OCI-LY3 (cell line): ENCODE data around the gene SLC39A13.
A peak's percentile ranks its signal among the peaks of the same experiment; 100 is the strongest.

Experiments
- H2AFZ ChIP-seq: fragments of 200-600, 300-600 bp; shearing (Covaris generic); 2 replicates; pipeline ENCODE4 v1.6.0; 2014; ENCODE audit warnings: antibody characterized with exemption, low read depth, low read length
- H3K27ac ChIP-seq: fragments of 200-600, 300-600 bp; sonication (generic); 2 replicates; pipeline ENCODE4 v1.5.1; 2014; ENCODE audit warnings: mild to moderate bottlenecking, low read length, moderate library complexity, mixed read lengths
- H3K27me3 ChIP-seq: fragments of 200-600, 300-600 bp; sonication (generic); 2 replicates; pipeline ENCODE4 v1.6.1; 2014; ENCODE audit warnings: low read depth, low read length, mixed read lengths
- H3K36me3 ChIP-seq: fragments of 200-600, 300-600 bp; sonication (generic); replicated peaks from 2 replicates; pipeline ENCODE3; 2014; ENCODE audit warnings: low read depth, low read length, mixed read lengths
- H3K4me1 ChIP-seq: fragments of 300-600, 200-600 bp; sonication (generic); 2 replicates; pipeline ENCODE4 v1.6.1; 2014; ENCODE audit warnings: low read length, mixed read lengths
- H3K4me2 ChIP-seq: fragments of 200-600, 300-600 bp; sonication (generic); 2 replicates; pipeline ENCODE4 v1.6.1; 2014; ENCODE audit warnings: low read length, mixed read lengths
- H3K4me3 ChIP-seq: fragments of 300-600, 200-600 bp; sonication (generic); 2 replicates; pipeline ENCODE4 v1.5.1; 2014; ENCODE audit warnings: antibody characterized with exemption, mild to moderate bottlenecking, low read length, moderate library complexity
- H3K79me2 ChIP-seq: fragments of 300-600, 200-600 bp; shearing (Covaris generic); 2 replicates; pipeline ENCODE4 v1.6.1; 2014; ENCODE audit warnings: mild to moderate bottlenecking, low read length, mixed read lengths
- H3K9ac ChIP-seq: fragments of 300-600, 200-600 bp; shearing (Covaris generic); 2 replicates; pipeline ENCODE4 v1.6.0; 2014; ENCODE audit warnings: mild to moderate bottlenecking, low read length, moderate library complexity
- H3K9me3 ChIP-seq: fragments of 200-600, 300-600 bp; shearing (Covaris generic); 2 replicates; pipeline ENCODE4 v1.6.1; 2014; ENCODE audit warnings: low read length, mixed read lengths; ENCODE audit not compliant: insufficient read depth
- H4K20me1 ChIP-seq: fragments of 200-600, 300-600 bp; sonication (generic); 2 replicates; pipeline ENCODE4 v1.6.1; 2016; ENCODE audit warnings: low read length, mixed read lengths; ENCODE audit not compliant: insufficient read depth
- EZH2phosphoT487 ChIP-seq: fragments of 200-600 bp; shearing (Covaris generic); IDR thresholded peaks from 2 replicates; pipeline ENCODE4 v1.6.1; 2018; ENCODE audit warnings: antibody characterized with exemption, mixed run types, low read depth
- TF ChIP-seq, protein P1 (sequence below): fragments of 200-600, 300-600 bp; sonication (generic); IDR thresholded peaks from 2 replicates; pipeline ENCODE4 v1.5.1; 2014; ENCODE audit warnings: antibody characterized with exemption, low read length, low read depth

Gene SLC39A13

GRCh38 chr11:47375546-47376085 lies 32.8 kb upstream of the SLC39A13 start:
- Histone ChIP-seq H3K36me3 (peaks cover 9% of the 10 kb centered on the region), H4K20me1 (no peaks in the 10 kb centered on the region), H3K4me1 (peaks cover 22% of the 10 kb centered on the region), H2AFZ (no peak overlapping the region), H3K9ac (no peak overlapping the region), H3K9me3 (no peaks in the 10 kb centered on the region), H3K4me3 (no peak overlapping the region), H3K79me2 (peaks cover 32% of the 10 kb centered on the region), H3K27me3 (no peaks in the 10 kb centered on the region), H3K4me2 (no peak overlapping the region), H3K27ac (no peak overlapping the region)
- no peak for TF ChIP-seq EZH2phosphoT487
- TF ChIP-seq, protein P1, sequence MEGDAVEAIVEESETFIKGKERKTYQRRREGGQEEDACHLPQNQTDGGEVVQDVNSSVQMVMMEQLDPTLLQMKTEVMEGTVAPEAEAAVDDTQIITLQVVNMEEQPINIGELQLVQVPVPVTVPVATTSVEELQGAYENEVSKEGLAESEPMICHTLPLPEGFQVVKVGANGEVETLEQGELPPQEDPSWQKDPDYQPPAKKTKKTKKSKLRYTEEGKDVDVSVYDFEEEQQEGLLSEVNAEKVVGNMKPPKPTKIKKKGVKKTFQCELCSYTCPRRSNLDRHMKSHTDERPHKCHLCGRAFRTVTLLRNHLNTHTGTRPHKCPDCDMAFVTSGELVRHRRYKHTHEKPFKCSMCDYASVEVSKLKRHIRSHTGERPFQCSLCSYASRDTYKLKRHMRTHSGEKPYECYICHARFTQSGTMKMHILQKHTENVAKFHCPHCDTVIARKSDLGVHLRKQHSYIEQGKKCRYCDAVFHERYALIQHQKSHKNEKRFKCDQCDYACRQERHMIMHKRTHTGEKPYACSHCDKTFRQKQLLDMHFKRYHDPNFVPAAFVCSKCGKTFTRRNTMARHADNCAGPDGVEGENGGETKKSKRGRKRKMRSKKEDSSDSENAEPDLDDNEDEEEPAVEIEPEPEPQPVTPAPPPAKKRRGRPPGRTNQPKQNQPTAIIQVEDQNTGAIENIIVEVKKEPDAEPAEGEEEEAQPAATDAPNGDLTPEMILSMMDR, result no peak

DNA sequence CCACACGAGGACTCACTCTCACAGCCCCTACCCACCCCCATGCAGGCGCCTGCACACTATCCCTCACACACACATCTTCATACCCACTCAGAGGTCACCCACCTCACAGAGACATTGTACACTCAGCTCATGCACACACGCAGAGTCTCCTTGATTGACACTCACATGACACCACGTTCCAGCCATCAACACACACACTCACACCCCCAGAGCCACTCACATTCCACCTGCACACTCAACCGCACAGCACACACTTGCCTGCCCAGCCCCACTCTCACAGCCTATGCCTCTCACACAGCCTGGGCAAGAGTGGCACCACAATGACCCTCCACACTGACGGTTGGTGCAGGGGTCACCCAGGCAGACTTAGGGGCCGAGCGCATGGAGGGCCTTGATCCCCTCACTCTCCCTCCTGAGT lies 32.3 kb upstream of the SLC39A13 start:
- TF ChIP-seq EZH2phosphoT487, result no peak
- TF ChIP-seq, protein P1, result no peak
- Histone ChIP-seq H3K36me3 (peaks cover 9% of the 10 kb centered on the region), H4K20me1 (no peaks in the 10 kb centered on the region), H3K4me1 (peaks cover 22% of the 10 kb centered on the region), H3K9me3 (no peaks in the 10 kb centered on the region), H3K27me3 (no peaks in the 10 kb centered on the region), H3K27ac (no peak overlapping the region), H3K9ac (no peak overlapping the region), H3K79me2 (peaks cover 32% of the 10 kb centered on the region), H2AFZ (no peak overlapping the region), H3K4me2 (peak overlapping the region; percentile 92), H3K4me3 (no peak overlapping the region)

DNA sequence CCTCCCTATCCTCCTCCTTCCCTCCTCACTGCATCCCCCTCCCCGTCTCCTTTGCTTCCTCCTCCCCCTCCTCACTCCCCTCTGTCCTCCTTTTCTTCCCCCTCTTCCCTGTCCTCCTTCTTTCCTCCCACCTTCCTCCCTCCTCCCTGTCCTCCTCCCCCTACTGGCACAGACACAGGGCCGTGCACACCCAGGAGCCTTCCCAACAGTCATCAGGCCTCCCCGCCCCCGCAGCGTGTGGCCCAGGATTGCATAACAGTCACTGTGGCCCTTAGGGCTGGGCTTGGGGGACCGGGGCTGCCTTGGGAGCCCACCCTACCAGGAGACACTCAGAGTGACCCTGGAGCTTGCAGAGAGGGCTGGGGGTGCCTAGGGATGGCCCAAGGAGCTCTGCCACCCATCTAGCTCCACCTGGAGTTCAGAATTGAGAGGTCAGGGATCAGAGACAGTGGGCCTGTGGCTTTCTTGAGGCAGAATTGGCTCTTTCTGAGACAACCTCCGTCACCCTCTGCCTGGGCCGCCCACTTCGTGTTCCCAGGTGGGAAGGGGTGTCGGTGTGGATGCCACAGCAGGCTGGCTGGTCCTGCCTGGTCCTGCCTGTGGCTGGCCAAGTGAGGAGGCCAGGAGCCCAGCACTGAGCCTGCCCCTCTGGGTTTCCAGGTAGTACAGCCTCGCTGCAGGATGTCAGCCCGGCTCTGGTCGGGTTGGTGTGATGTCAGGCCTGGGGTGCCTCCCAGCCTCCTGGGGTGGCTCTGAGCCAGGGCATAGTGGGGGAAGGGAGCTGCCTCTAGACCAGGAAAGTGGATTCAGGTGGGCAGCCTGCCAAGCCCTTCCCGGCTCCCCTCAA lies 31.6 kb upstream of the SLC39A13 start:
- peaks cover 22% of the 10 kb centered on the region for H3K4me1 ChIP-seq
- H3K4me3 ChIP-seq, result peak overlapping the region; percentile 94
- no peaks in the 10 kb centered on the region for H3K27me3 ChIP-seq
- H3K9ac ChIP-seq, result peak overlapping the region; percentile 98
- H4K20me1 ChIP-seq, result no peaks in the 10 kb centered on the region
- peaks cover 32% of the 10 kb centered on the region for H3K79me2 ChIP-seq
- H3K4me2 ChIP-seq, result peak overlapping the region; percentile 92
- no peak overlapping the region for H2AFZ ChIP-seq
- peak overlapping the region; percentile 66 for H3K27ac ChIP-seq
- H3K9me3 ChIP-seq, result no peaks in the 10 kb centered on the region
- TF ChIP-seq EZH2phosphoT487, result no peak
- TF ChIP-seq, protein P1, result peak; percentile 12; the same call in 1 of the 2 replicates
- peaks cover 7% of the 10 kb centered on the region for H3K36me3 ChIP-seq

DNA sequence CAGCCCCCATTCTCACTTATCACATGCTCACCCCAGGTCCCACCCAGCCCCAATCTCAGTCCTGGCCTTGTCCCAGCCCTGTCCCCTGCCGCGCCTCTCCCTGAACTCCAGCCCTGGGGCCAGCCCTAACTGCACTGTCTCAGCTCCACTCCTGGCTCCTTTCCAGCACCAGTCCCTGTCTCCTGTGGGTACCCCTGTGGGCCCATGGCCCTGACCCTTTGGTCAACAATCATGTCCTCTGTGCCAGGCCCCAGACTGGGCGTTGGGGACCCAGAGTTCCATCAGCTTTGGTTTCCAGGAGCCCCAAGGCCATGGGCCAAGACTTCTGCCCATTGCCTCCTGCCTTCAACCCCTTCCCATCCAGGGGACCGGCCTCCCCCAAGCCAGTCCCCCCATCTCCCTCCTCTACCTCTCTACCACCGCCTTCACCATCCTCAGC lies 30.8 kb upstream of the SLC39A13 start:
- Histone ChIP-seq H3K27me3 (no peaks in the 10 kb centered on the region), H3K27ac (peak overlapping the region; percentile 66), H2AFZ (no peak overlapping the region; the same call in 1 of the 2 replicates), H3K9ac (peak overlapping the region; percentile 98), H4K20me1 (no peaks in the 10 kb centered on the region), H3K9me3 (no peaks in the 10 kb centered on the region), H3K79me2 (peaks cover 32% of the 10 kb centered on the region), H3K36me3 (peaks cover 3% of the 10 kb centered on the region), H3K4me2 (peak overlapping the region; percentile 92), H3K4me1 (peaks cover 22% of the 10 kb centered on the region), H3K4me3 (peak overlapping the region; percentile 94)
- TF ChIP-seq, protein P1, result no peak
- no peak for TF ChIP-seq EZH2phosphoT487
